B cell (primary cell): ENCODE data around the gene PTPRC. TPM values are rescaled to one million over a fixed set of nuclear protein-coding genes. Genes with fewer than 3 reads are reported as not detected.

Experiments
- ATAC-seq: fragments of 200-7000 bp; cut with Tn5 transposase; one replicate; pipeline ENCODE4 v1.10.0; 2021; ENCODE audit warnings: low read depth, mild to moderate bottlenecking, moderate number of reproducible peaks, moderate library complexity
- CTCF ChIA-PET: fragments of 350-600 bp; sonication (Branson Sonifier 250); formaldehyde crosslinking; loops from one replicate; lab custom pipeline; 2021; ENCODE audit warnings: antibody characterized with exemption, inconsistent platforms; lab: Charles Lee
- POLR2A ChIA-PET: fragments of 350-600 bp; sonication (Branson Sonifier 250); formaldehyde crosslinking; loops from one replicate; lab custom pipeline; 2021; ENCODE audit warnings: antibody characterized with exemption; lab: Charles Lee
- DNase-seq: peaks from one replicate; pipeline ENCODE4 v3.0.0; 2013
- H2AFZ ChIP-seq: 2 replicates; pipeline ENCODE4 v1.6.1; 2012; ENCODE audit warnings: mild to moderate bottlenecking, low read depth, low read length; ENCODE audit not compliant: insufficient read depth, poor library complexity, severe bottlenecking
- H3K27ac ChIP-seq, 2 donors: 1 replicate in 1 of 2; 2 replicates in 1 of 2; pipeline ENCODE4 v1.5.1; 2012 to 2013; ENCODE audit warnings: low read length in 2 of 2, mild to moderate bottlenecking in 2 of 2, moderate library complexity in 1 of 2
- H3K27me3 ChIP-seq, 4 experiments: fragments of 200-600 bp in 1 of 4; sonication (generic) in 1 of 4; replicated peaks in 1 of 4; 1 replicate in 2 of 4; 2 replicates in 2 of 4; pipeline versions ENCODE4 v1.6.1 to v1.7.0; 2013 to 2016; ENCODE audit warnings: low read length in 3 of 4, mild to moderate bottlenecking in 2 of 4, mixed read lengths in 1 of 4, moderate library complexity in 1 of 4; ENCODE audit not compliant: insufficient read depth in 4 of 4, control insufficient read depth in 3 of 4; ENCODE audit errors: control extremely low read depth in 1 of 4
- H3K36me3 ChIP-seq, 2 experiments: replicated peaks in 1 of 2; 1 replicate in 1 of 2; 2 replicates in 1 of 2; pipeline versions ENCODE4 v1.6.1 to v1.7.1; 2013; ENCODE audit warnings: low read length in 1 of 2; ENCODE audit not compliant: insufficient read depth in 2 of 2, control insufficient read depth in 1 of 2; ENCODE audit errors: control extremely low read depth in 1 of 2, extremely low read depth in 1 of 2
- H3K4me1 ChIP-seq, 2 donors: fragments of 200-600 bp in 1 of 2; sonication (generic) in 1 of 2; 1 replicate in 1 of 2; 2 replicates in 1 of 2; pipeline versions ENCODE4 v1.5.1 to v1.6.1; 2013 to 2017; ENCODE audit warnings: low read length in 2 of 2; ENCODE audit not compliant: control insufficient read depth in 2 of 2, insufficient read depth in 2 of 2
- H3K4me2 ChIP-seq: replicated peaks from 2 replicates; pipeline ENCODE3; 2012; ENCODE audit warnings: mild to moderate bottlenecking, low read depth, low read length; ENCODE audit not compliant: poor library complexity, severe bottlenecking
- H3K4me3 ChIP-seq, 5 experiments: fragments of 200-600 bp in 1 of 5; sonication (generic) in 1 of 5; 1 replicate in 3 of 5; 2 replicates in 2 of 5; pipeline versions ENCODE4 v1.5.1 to v1.7.0; 2011 to 2016; ENCODE audit warnings: low read length in 4 of 5, mild to moderate bottlenecking in 4 of 5, low read depth in 2 of 5, control low read depth in 1 of 5, moderate library complexity in 1 of 5; ENCODE audit not compliant: insufficient read depth in 1 of 5; ENCODE audit errors: control extremely low read depth in 1 of 5, extremely low read depth in 1 of 5
- H3K79me2 ChIP-seq: fragments of 200-600 bp; sonication (generic); one replicate; pipeline ENCODE4 v1.6.0; 2016; ENCODE audit warnings: low read length; ENCODE audit not compliant: control insufficient read depth, insufficient read depth
- H3K9ac ChIP-seq: fragments of 200-600 bp; sonication (generic); 2 replicates; pipeline ENCODE4 v1.6.1; 2017; ENCODE audit warnings: mild to moderate bottlenecking, low read length, moderate library complexity
- H3K9me3 ChIP-seq, 3 donors: one replicate each; pipeline versions ENCODE4 v1.6.1 to v1.7.1; 2013; ENCODE audit warnings: low read length in 2 of 3; ENCODE audit not compliant: control insufficient read depth in 2 of 3, insufficient read depth in 1 of 3; ENCODE audit errors: control extremely low read depth in 1 of 3
- H4K20me1 ChIP-seq: 2 replicates; pipeline ENCODE4 v1.6.0; 2012; ENCODE audit warnings: mild to moderate bottlenecking, low read length; ENCODE audit not compliant: insufficient read depth, control insufficient read depth, poor library complexity, severe bottlenecking
- H3K27ac Mint-ChIP-seq: one replicate; pipeline ENCODE4 v1.8.0; 2021; ENCODE audit warnings: mixed read lengths
- H3K27me3 Mint-ChIP-seq: one replicate; pipeline ENCODE4 v1.8.0; 2021; ENCODE audit warnings: mixed read lengths
- H3K4me1 Mint-ChIP-seq: one replicate; pipeline ENCODE4 v1.8.0; 2021; ENCODE audit warnings: mixed read lengths
- H3K4me3 Mint-ChIP-seq: one replicate; pipeline ENCODE4 v1.8.0; 2021; ENCODE audit warnings: mixed read lengths
- H3K9me3 Mint-ChIP-seq: one replicate; pipeline ENCODE4 v1.8.0; 2022; ENCODE audit warnings: mixed read lengths; ENCODE audit not compliant: insufficient read depth
- CTCF ChIP-seq: fragments of 200-600 bp; IDR thresholded peaks from one replicate; pipeline ENCODE4 v1.8.0; 2022; ENCODE audit warnings: antibody characterized with exemption, mild to moderate bottlenecking
- EZH2 ChIP-seq: IDR thresholded peaks from 2 replicates; pipeline ENCODE4 v1.6.1; 2012; ENCODE audit warnings: borderline replicate concordance, low read depth, mild to moderate bottlenecking, moderate library complexity, low read length; ENCODE audit not compliant: insufficient read depth, poor library complexity, severe bottlenecking
- WGBS: methylation state at CpG from one replicate; pipeline ENCODE4 v1.1.5; 2013; ENCODE audit warnings: missing lambda C conversion rate; ENCODE audit not compliant: insufficient coverage; 5-methylcytosine and 5-hydroxymethylcytosine counted together
- intact Hi-C: fragments of 100-400 bp; cut with micrococcal nuclease; formaldehyde crosslinking; loops from one replicate; pipeline ENCODE4 v1.10.0; 2022
- polyA plus RNA-seq: library from polyadenylated mRNA; depleted of rRNA; stranded (reverse); fragments of >200 nt; gene quantifications from 2 replicates; pipeline ENCODE4 v1.2.3, GENCODE V29; 2012
- total RNA-seq, 2 donors: library from RNA; stranded (reverse); fragments of 120-200 nt in 1 of 2; gene quantifications; 1 replicate in 1 of 2; 2 replicates in 1 of 2; pipeline versions ENCODE4 v1.2.3 to v1.2.4, GENCODE V29; 2013 to 2022

Gene PTPRC
- total and polyA plus RNA-seq, 2 donors (not counting 1 experiment from before 2014, with no cell fraction given): 151 to 543 TPM

GRCh38 chr1:198776602-198777029, 137.8 kb downstream of the PTPRC start:
- Histone ChIP-seq H3K4me3 (no peak overlapping the region), H3K27me3 (no peaks in the 10 kb centered on the region), H4K20me1 (no peaks in the 10 kb centered on the region), H3K9me3 (no peaks in the 10 kb centered on the region), H3K36me3 (no peaks in the 10 kb centered on the region), H3K4me1 (no peaks in the 10 kb centered on the region), H2AFZ (no peak overlapping the region), H3K4me2 (no peak overlapping the region), H3K9ac (no peak overlapping the region), H3K27ac (no peak overlapping the region), H3K79me2 (no peaks in the 10 kb centered on the region)
- ChIA-PET CTCF (interaction anchor here (1.2 kb wide), 1 partner anchor 467 kb away, joined by 3 read pairs; no protein-coding TSS in a partner anchor), POLR2A (no interaction called here)
- 35% methylated on average over 2 of the region's 4 CpGs for WGBS
- ATAC-seq: no peak
- no peak for TF ChIP-seq EZH2
- TF ChIP-seq CTCF: no peak
- intact Hi-C loops: no loop called here
- no peaks in the 10 kb centered on the region for H3K9me3 Mint-ChIP-seq
- H3K4me1 Mint-ChIP-seq: no peaks in the 10 kb centered on the region
- DNase-seq: no peak
- no peak overlapping the region for H3K4me3 Mint-ChIP-seq
- H3K27ac Mint-ChIP-seq: no peak overlapping the region
- no peaks in the 10 kb centered on the region for H3K27me3 Mint-ChIP-seq

- ChIA-PET CTCF (no interaction called here), POLR2A (no interaction called here)
- WGBS: 84% methylated on average over 3 of the region's 4 CpGs
- DNase-seq: no peak
- Histone ChIP-seq H3K4me2 (no peak overlapping the region), H3K4me1 (no peaks in the 10 kb centered on the region), H3K36me3 (no peaks in the 10 kb centered on the region), H3K27ac (no peak overlapping the region), H3K9me3 (no peaks in the 10 kb centered on the region), H4K20me1 (no peaks in the 10 kb centered on the region), H3K27me3 (no peaks in the 10 kb centered on the region), H3K4me3 (no peak overlapping the region), H3K79me2 (no peaks in the 10 kb centered on the region), H2AFZ (no peak overlapping the region), H3K9ac (no peak overlapping the region)
- no peaks in the 10 kb centered on the region for H3K27me3 Mint-ChIP-seq
- intact Hi-C loops: no loop called here
- TF ChIP-seq CTCF: no peak
- TF ChIP-seq EZH2: no peak
- no peak for ATAC-seq
- H3K9me3 Mint-ChIP-seq: no peaks in the 10 kb centered on the region
- H3K4me1 Mint-ChIP-seq: no peaks in the 10 kb centered on the region
- H3K27ac Mint-ChIP-seq: no peak overlapping the region
- no peak overlapping the region for H3K4me3 Mint-ChIP-seq
Observed at GRCh38 chr1:198778049-198778448, 139.2 kb downstream of the PTPRC start.
